Suppressor macrophage treated with lipopolysaccharide for 1 hour (primary cell): ENCODE data around the gene FOXJ3.

Experiments used
- DNase-seq, 3 donors: peaks; one replicate each; pipeline ENCODE4 v3.0.0-alpha.2; 2020 to 2022

FOXJ3 gene

GRCh38 chr1:42184616-42185015 lies 150.4 kb downstream of the FOXJ3 start:
- DNase-seq: no peak

GRCh38 chr1:42183957-42184268 lies 151.1 kb downstream of the FOXJ3 start:
- DNase-seq: no peak

GRCh38 chr1:42183210-42183956 lies 151.7 kb downstream of the FOXJ3 start:
- DNase-seq: no peak

GRCh38 chr1:42181687-42182086 lies 153.3 kb downstream of the FOXJ3 start:
- no peak for DNase-seq

GRCh38 chr1:42179900-42180329 lies 155.1 kb downstream of the FOXJ3 start:
- no peak for DNase-seq

- no peak for DNase-seq
Measured at GRCh38 chr1:42179275-42179674, 155.8 kb downstream of the FOXJ3 start.

- no peak for DNase-seq
Measured at GRCh38 chr1:42178249-42178648, 156.8 kb downstream of the FOXJ3 start.

- no peak for DNase-seq
Measured at GRCh38 chr1:42177541-42177981, 157.5 kb downstream of the FOXJ3 start.

GRCh38 chr1:42176902-42177519 lies 158.0 kb downstream of the FOXJ3 start:
- DNase-seq: peak; percentile 48 to 58 (median 54)

GRCh38 chr1:42175314-42176054 lies 159.6 kb downstream of the FOXJ3 start:
- no peak for DNase-seq

- peak in 1 of 3 donors; percentile 21 for DNase-seq
Measured at GRCh38 chr1:42173961-42174735, 160.9 kb downstream of the FOXJ3 start.

GRCh38 chr1:42173155-42173933 lies 161.7 kb downstream of the FOXJ3 start:
- DNase-seq: peak; percentile 49 to 71 (median 70)

GRCh38 chr1:42172381-42173133 lies 162.5 kb downstream of the FOXJ3 start:
- DNase-seq: no peak

GRCh38 chr1:42171679-42172266 lies 163.3 kb downstream of the FOXJ3 start:
- DNase-seq: no peak

GRCh38 chr1:42170779-42171621 lies 164.0 kb downstream of the FOXJ3 start:
- DNase-seq: no peak

- DNase-seq: no peak
Measured at GRCh38 chr1:42168763-42169162, 166.3 kb downstream of the FOXJ3 start.

GRCh38 chr1:42168391-42168670 lies 166.7 kb downstream of the FOXJ3 start:
- peak; percentile 66 to 78 (median 78) for DNase-seq

GRCh38 chr1:42167611-42168390 lies 167.2 kb downstream of the FOXJ3 start:
- no peak for DNase-seq

GRCh38 chr1:42165511-42166210 lies 169.4 kb downstream of the FOXJ3 start:
- no peak for DNase-seq
